K562 (cell line): Measurements from ENCODE around the gene SREBF1. TPM values are rescaled to one million over a fixed set of nuclear protein-coding genes. Genes with fewer than 3 reads are reported as not detected.

Experiments used
- ATAC-seq: fragments of 200-7000 bp; cut with Tn5 transposase; 3 replicates; pipeline ENCODE4 v1.9.1; 2020; ENCODE audit warnings: moderate library complexity
- BruUV-seq: library from RNA; stranded (reverse); fragments of 400-500 nt; replicated peaks from 2 replicates; lab custom pipeline; 2021; lab: Mats Ljungman, UMichigan
- CTCF ChIA-PET: fragments of 300-600 bp; formaldehyde crosslinking; extraction: SDS; loops from one replicate; lab custom pipeline; 2021; ENCODE audit warnings: low intra/inter-chr PET ratio; lab: Yijun Ruan, JAX
- POLR2A ChIA-PET: fragments of 300-600, 350-650 bp; sonication (Branson Sonifier 250); formaldehyde crosslinking; extraction: SDS; loops from one replicate; lab custom pipeline; 2021; ENCODE audit warnings: antibody characterized with exemption, inconsistent platforms; lab: Yijun Ruan, JAX
- DNase-seq, 4 experiments: peaks; one replicate each; pipeline versions ENCODE4 v3.0.0 to v3.0.0-alpha.2; 2011 to 2018; ENCODE audit warnings: low spot score in 3 of 4, mixed read lengths in 3 of 4; ENCODE audit errors: extremely low read depth in 1 of 4
- FAIRE-seq: peaks from 2 replicates; lab custom pipeline; 2011; peaks lifted over from hg19 to GRCh38; lab: Jason Lieb, UNC
- H2AFZ ChIP-seq: 2 replicates; pipeline ENCODE4 v1.6.0; 2011; ENCODE audit warnings: low read depth, low read length, control low read depth, inconsistent platforms
- H3K27ac ChIP-seq: fragments of 200-600 bp; 3 replicates; pipeline ENCODE4 v1.8.0; 2011; ENCODE audit warnings: low read depth, mild to moderate bottlenecking, control low read depth, inconsistent platforms, low read length, moderate library complexity, mixed read lengths; ENCODE audit errors: extremely low read depth
- H3K27me3 ChIP-seq, 2 experiments: fragments of 300-600 bp in 1 of 2; 2 replicates in 1 of 2; 3 replicates in 1 of 2; pipeline versions ENCODE4 v1.6.0 to v1.8.0; 2011; ENCODE audit warnings: inconsistent platforms in 2 of 2, low read length in 2 of 2, mild to moderate bottlenecking in 1 of 2, mixed read lengths in 1 of 2, moderate library complexity in 1 of 2; ENCODE audit not compliant: control insufficient read depth in 2 of 2, insufficient read depth in 2 of 2
- H3K36me3 ChIP-seq: fragments of 300-600 bp; 3 replicates; pipeline ENCODE4 v1.8.0; 2011; ENCODE audit warnings: mild to moderate bottlenecking, low read length, inconsistent platforms; ENCODE audit not compliant: control insufficient read depth, insufficient read depth
- H3K4me1 ChIP-seq, 2 experiments: fragments of 200-600 bp in 1 of 2; replicated peaks in 1 of 2; 2 replicates in 1 of 2; 3 replicates in 1 of 2; pipeline versions ENCODE4 v1.5.1 to v1.8.0; 2011; ENCODE audit warnings: inconsistent platforms in 2 of 2, low read length in 2 of 2, mild to moderate bottlenecking in 1 of 2, mixed read lengths in 1 of 2, moderate library complexity in 1 of 2; ENCODE audit not compliant: control insufficient read depth in 2 of 2, insufficient read depth in 2 of 2
- H3K4me2 ChIP-seq: 2 replicates; pipeline ENCODE4 v1.6.1; 2011; ENCODE audit warnings: low read length, control low read depth, inconsistent platforms, mixed read lengths; ENCODE audit not compliant: insufficient read depth
- H3K4me3 ChIP-seq: fragments of 200-600 bp; sonication (generic), shearing (Covaris generic); 2 replicates; pipeline ENCODE4 v1.5.1; 2016; ENCODE audit warnings: control low read depth, inconsistent platforms
- H3K79me2 ChIP-seq: fragments of 200-600 bp; 3 replicates; pipeline ENCODE4 v1.8.0; 2011; ENCODE audit warnings: low read length, inconsistent platforms; ENCODE audit not compliant: control insufficient read depth, insufficient read depth
- H3K9ac ChIP-seq, 2 experiments: 2 replicates each; pipeline versions ENCODE4 v1.6.0 to v1.6.1; 2011; ENCODE audit warnings: low read depth in 2 of 2, low read length in 2 of 2, control low read depth in 1 of 2, inconsistent platforms in 1 of 2, mild to moderate bottlenecking in 1 of 2, mixed read lengths in 1 of 2; ENCODE audit not compliant: insufficient read depth in 1 of 2
- H3K9me1 ChIP-seq: one replicate; pipeline ENCODE4 v1.6.0; 2011; ENCODE audit warnings: inconsistent platforms, mild to moderate bottlenecking, low read length, moderate library complexity; ENCODE audit not compliant: control insufficient read depth, insufficient read depth
- H3K9me3 ChIP-seq: replicated peaks from 2 replicates; pipeline ENCODE4 v1.5.1; 2011; ENCODE audit warnings: low read depth, low read length, inconsistent platforms; ENCODE audit not compliant: control insufficient read depth, insufficient read depth
- H4K20me1 ChIP-seq: replicated peaks from 2 replicates; pipeline ENCODE4 v1.6.1; 2011; ENCODE audit warnings: low read length, inconsistent platforms, mixed read lengths; ENCODE audit not compliant: control insufficient read depth, insufficient read depth
- CSDE1 ChIP-seq, 2 experiments: fragments of 450-650 bp; IDR thresholded peaks; 2 replicates each; pipeline ENCODE4 v1.6.1; 2016; ENCODE audit warnings: mild to moderate bottlenecking in 1 of 2
- NEUROD1 ChIP-seq: fragments of 150-350 bp; IDR thresholded peaks from 2 replicates; pipeline ENCODE4 v1.6.1; 2014; ENCODE audit warnings: borderline replicate concordance, low read length, low read depth; ENCODE audit not compliant: partially characterized antibody
- RBM39 ChIP-seq: fragments of 200-400 bp; formaldehyde crosslinking; optimal IDR thresholded peaks from 2 replicates; pipeline ENCODE3; 2018; ENCODE audit warnings: low read depth, low read length
- SP2 ChIP-seq: IDR thresholded peaks from 2 replicates; pipeline ENCODE4 v1.6.1; 2011; ENCODE audit warnings: mild to moderate bottlenecking, low read depth, low read length, moderate library complexity; ENCODE audit not compliant: poor library complexity, severe bottlenecking; ENCODE audit errors: extremely low read depth
- TCF7L2 ChIP-seq: fragments of 150-350 bp; IDR thresholded peaks from 2 replicates; pipeline ENCODE4 v1.6.1; 2016; ENCODE audit warnings: low read depth, mild to moderate bottlenecking, low read length, moderate library complexity
- TFAP4 ChIP-seq: sonication (generic); formaldehyde crosslinking; IDR thresholded peaks from 2 replicates; pipeline ENCODE4 v1.8.0; 2022; ENCODE audit warnings: missing genetic modification reagents, mild to moderate bottlenecking, moderate library complexity, borderline replicate concordance
- VEZF1 ChIP-seq: fragments of 200-800 bp; sonication (Bioruptor generic); IDR thresholded peaks from 2 replicates; pipeline ENCODE4 v1.6.1; 2017; ENCODE audit warnings: missing genetic modification characterization, missing compliant biosample characterization
- ZNF407 ChIP-seq: fragments of 450-650 bp; IDR thresholded peaks from 2 replicates; pipeline ENCODE4 v1.6.1; 2016; ENCODE audit warnings: low read depth
- WGBS: fragments of 100-300 bp; shearing (Covaris generic); methylation state at CpG from one replicate; pipeline ENCODE4 v1.1.6; 2016; ENCODE audit warnings: low coverage, mixed read lengths; ENCODE audit not compliant: insufficient coverage; ENCODE audit errors: missing lambda C conversion rate; 5-methylcytosine and 5-hydroxymethylcytosine counted together
- in situ Hi-C: fragments of 300-500 bp; cut with MboI; formaldehyde crosslinking; loops from 4 replicates; pipeline ENCODE4 v1.15.0; 2018; ENCODE audit warnings: inconsistent platforms, mixed read lengths
- intact Hi-C: fragments of 100-400 bp; cut with micrococcal nuclease; formaldehyde crosslinking; loops from 2 replicates; pipeline ENCODE4 v1.14.2; 2022
- polyA plus RNA-seq, 8 experiments: library from polyadenylated mRNA; depleted of rRNA in 4 of 8; stranded (reverse) in 5 of 8; unstranded in 3 of 8; fragments of >200 nt; fragmentation: Nextera tagmentation in 2 of 8; fragmentation: Illumina TruSeq in 1 of 8; extraction: Ambion mirVana in 2 of 8; extraction: Trizol in 1 of 8; gene quantifications; 2 replicates each; pipeline versions ENCODE4 v1.2.1 to v1.2.3, GENCODE V29; 2011 to 2014; ENCODE audit warnings: inconsistent platforms in 1 of 8, missing spikeins in 1 of 8
- total RNA-seq, 7 experiments: library from RNA; depleted of rRNA in 6 of 7; stranded (reverse); fragments of >200 nt in 6 of 7; fragmentation: Illumina TruSeq in 2 of 7; extraction: Trizol in 2 of 7; gene quantifications; 2 replicates each; pipeline versions ENCODE4 v1.2.1 to v1.2.3, GENCODE V29; 2011 to 2021; ENCODE audit warnings: low replicate concordance in 1 of 7

Gene SREBF1
- total and polyA plus RNA-seq, 9 of the 15 experiments (the other 6 are each of a cell fraction or from before 2014, with no cell fraction given) = 1.6 to 169 (median 69.4) TPM

GRCh38 chr17:17792551-17793377 lies 44.0 kb downstream of the SREBF1 start:
- no peaks in the 10 kb centered on the region for H3K79me2 ChIP-seq
- DNase-seq = peak in 3 of 4 experiments; percentile 21 to 46 (median 28)
- no peak overlapping the region for H3K4me2 ChIP-seq
- peaks cover 20% of the 10 kb centered on the region; the same call in 2 of the 3 replicates for H3K36me3 ChIP-seq
- H2AFZ ChIP-seq = no peak overlapping the region
- ChIA-PET POLR2A (interaction anchor here (0.6 kb wide), 1 partner anchor 10 kb away, joined by 3 read pairs; no protein-coding TSS in a partner anchor), CTCF (no interaction called here)
- no TSS peak for BruUV-seq
- ATAC-seq = no peak; the same call in 2 of the 3 replicates
- H3K4me3 ChIP-seq = no peak overlapping the region
- no peaks in the 10 kb centered on the region for H4K20me1 ChIP-seq
- H3K27me3 ChIP-seq = no peaks in the 10 kb centered on the region
- FAIRE-seq = no peak
- 96% methylated on average over 5 of the region's 38 CpGs for WGBS
- in situ Hi-C loops = no loop called here
- H3K4me1 ChIP-seq = peaks cover 0 to 49% of the 10 kb centered on the region in 2 experiments; a peak in 3 of 5 replicates
- H3K9me3 ChIP-seq = no peaks in the 10 kb centered on the region
- H3K9ac ChIP-seq = 0 out of 4 replicates have a peak overlapping the region, but pooled peaks of 1 of the 2 experiments have one; percentile 26
- intact Hi-C loops = no loop called here
- no peak overlapping the region for H3K27ac ChIP-seq
- H3K9me1 ChIP-seq = no peaks in the 10 kb centered on the region
- no peak for TF ChIP-seq RBM39
- TF ChIP-seq TCF7L2 = no peak
- peak; percentile 24; the same call in 1 of the 2 replicates for TF ChIP-seq TFAP4 (CRISPR knock-in tag)
- TF ChIP-seq CSDE1 (IDR thresholded peaks at IDR 0.05) = no peak
- TF ChIP-seq ZNF407 = no peak
- TF ChIP-seq SP2 = no peak
- no peak for TF ChIP-seq NEUROD1
- TF ChIP-seq VEZF1 = peak; percentile 68
